Endothelial cell of umbilical vein (primary cell): ENCODE measurements around the gene TRIM47. TPM values are rescaled to one million over a fixed set of nuclear protein-coding genes. Genes with fewer than 3 reads are reported as not detected.

ENCODE experiments used
- BruUV-seq: library from RNA; stranded (reverse); fragments of 400-500 nt; replicated peaks from 2 replicates; lab custom pipeline; 2021; lab: Mats Ljungman, UMichigan
- CTCF ChIA-PET: fragments of 300-600, 350-600 bp; sonication (Branson Sonifier 250); formaldehyde crosslinking; loops from one replicate; lab custom pipeline; 2021; ENCODE audit warnings: antibody characterized with exemption, inconsistent platforms; lab: Charles Lee
- POLR2A ChIA-PET: fragments of 300-600, 350-600 bp; sonication (Branson Sonifier 250); formaldehyde crosslinking; loops from one replicate; lab custom pipeline; 2021; ENCODE audit warnings: antibody characterized with exemption, inconsistent platforms; lab: Charles Lee
- DNase-seq: peaks from one replicate; pipeline ENCODE4 v3.0.0-alpha.2; 2011; ENCODE audit warnings: low read depth, low spot score
- FAIRE-seq: peaks from 2 replicates; lab custom pipeline; 2011; peaks lifted over from hg19 to GRCh38; lab: Jason Lieb, UNC
- H2AFZ ChIP-seq: 2 replicates; pipeline ENCODE4 v1.6.0; 2012; ENCODE audit warnings: low read depth, low read length, control low read depth, inconsistent platforms
- H3K27ac ChIP-seq: 2 replicates; pipeline ENCODE4 v1.5.1; 2011; ENCODE audit warnings: low read depth, mild to moderate bottlenecking, control low read depth, low read length, moderate library complexity; ENCODE audit not compliant: insufficient read depth
- H3K27me3 ChIP-seq, 2 experiments: 2 replicates each; pipeline versions ENCODE4 v1.6.0 to v1.6.1; 2011; ENCODE audit warnings: low read length in 2 of 2, mixed read lengths in 1 of 2; ENCODE audit not compliant: control insufficient read depth in 2 of 2, insufficient read depth in 2 of 2
- H3K36me3 ChIP-seq, 2 experiments: 2 replicates in 1 of 2; 3 replicates in 1 of 2; pipeline ENCODE4 v1.5.1; 2011; ENCODE audit warnings: low read length in 2 of 2, mild to moderate bottlenecking in 1 of 2, moderate library complexity in 1 of 2; ENCODE audit not compliant: control insufficient read depth in 2 of 2, insufficient read depth in 2 of 2; ENCODE audit errors: extremely low read depth in 1 of 2
- H3K4me1 ChIP-seq: 3 replicates; pipeline ENCODE4 v1.5.1; 2011; ENCODE audit warnings: mild to moderate bottlenecking, low read length; ENCODE audit not compliant: control insufficient read depth, insufficient read depth; ENCODE audit errors: extremely low read depth
- H3K4me2 ChIP-seq: 2 replicates; pipeline ENCODE4 v1.6.1; 2011; ENCODE audit warnings: low read length, control low read depth, mixed read lengths; ENCODE audit not compliant: insufficient read depth
- H3K4me3 ChIP-seq, 3 experiments: fragments of 200-600 bp in 1 of 3; sonication (generic), shearing (Covaris generic) in 1 of 3; replicated peaks in 1 of 3; 2 replicates each; pipeline ENCODE4 v1.5.1; 2011 to 2016; ENCODE audit warnings: control low read depth in 3 of 3, low read length in 3 of 3, mild to moderate bottlenecking in 2 of 3, inconsistent platforms in 1 of 3, low read depth in 1 of 3, moderate library complexity in 1 of 3; ENCODE audit not compliant: insufficient read depth in 1 of 3
- H3K79me2 ChIP-seq: 2 replicates; pipeline ENCODE4 v1.6.0; 2012; ENCODE audit warnings: low read length, inconsistent platforms; ENCODE audit not compliant: control insufficient read depth, insufficient read depth
- H3K9ac ChIP-seq: replicated peaks from 2 replicates; pipeline ENCODE3; 2011; ENCODE audit warnings: low read length, control low read depth; ENCODE audit not compliant: insufficient read depth; ENCODE audit errors: extremely low read depth
- H3K9me1 ChIP-seq: replicated peaks from 3 replicates; pipeline ENCODE4 v1.6.0; 2011; ENCODE audit warnings: mild to moderate bottlenecking, low read length; ENCODE audit not compliant: control insufficient read depth, insufficient read depth; ENCODE audit errors: extremely low read depth
- H3K9me3 ChIP-seq: replicated peaks from 2 replicates; pipeline ENCODE4 v1.5.1; 2012; ENCODE audit warnings: low read length, inconsistent platforms; ENCODE audit not compliant: control insufficient read depth, insufficient read depth
- H4K20me1 ChIP-seq: replicated peaks from 2 replicates; pipeline ENCODE3; 2011; ENCODE audit warnings: mild to moderate bottlenecking, low read length; ENCODE audit not compliant: control insufficient read depth, insufficient read depth; ENCODE audit errors: extremely low read depth
- POLR2A ChIP-seq: IDR thresholded peaks from 2 replicates; pipeline ENCODE4 v1.6.1; 2012; ENCODE audit warnings: low read depth, mild to moderate bottlenecking, control low read depth, low read length
- dilution Hi-C: fragments of 300-500 bp; cut with MboI; formaldehyde crosslinking; loops from one replicate; pipeline ENCODE4 v1.15.0; 2019; ENCODE audit warnings: low sequenced_read_pairs; ENCODE audit not compliant: extremely low pct_ligation_motif_present
- intact Hi-C: fragments of 100-400 bp; cut with micrococcal nuclease; formaldehyde crosslinking; loops from one replicate; pipeline ENCODE4 v1.10.0; 2022
- polyA plus RNA-seq, 4 experiments: library from polyadenylated mRNA; depleted of rRNA in 3 of 4; stranded (reverse) in 3 of 4; unstranded in 1 of 4; fragments of >200 nt; gene quantifications; 2 replicates each; pipeline versions ENCODE4 v1.2.1 to v1.2.3, GENCODE V29; 2011 to 2012; ENCODE audit warnings: missing spikeins in 1 of 4
- total RNA-seq: library from RNA; stranded (reverse); gene quantifications from 2 replicates; pipeline ENCODE4 v1.2.3, GENCODE V29; 2021
- TF ChIP-seq, protein P1 (sequence below), 2 donors: IDR thresholded peaks; 1 replicate in 1 of 2; 2 replicates in 1 of 2; pipeline ENCODE4 v1.5.1; 2011; ENCODE audit warnings: low read length in 2 of 2, mild to moderate bottlenecking in 2 of 2, moderate library complexity in 2 of 2, control low read depth in 1 of 2, inconsistent platforms in 1 of 2, low read depth in 1 of 2; ENCODE audit not compliant: insufficient read depth in 1 of 2; ENCODE audit errors: extremely low read depth in 1 of 2

Gene TRIM47
- total and polyA plus RNA-seq, 2 donors (not counting 3 experiments of a cell fraction or from before 2014, with no cell fraction given) = 67.7 to 75.1 TPM

GRCh38 chr17:75848523-75849278 is 29.7 kb downstream of the TRIM47 start:
- Histone ChIP-seq H3K9ac (no peak overlapping the region), H3K4me2 (no peak overlapping the region), H3K27ac (peak overlapping the region; percentile 39), H3K9me3 (no peaks in the 10 kb centered on the region), H3K27me3 (no peaks in the 10 kb centered on the region), H2AFZ (no peak overlapping the region), H3K79me2 (peaks cover 9% of the 10 kb centered on the region), H3K36me3 (peaks cover 3 to 37% of the 10 kb centered on the region in 2 experiments), H4K20me1 (no peaks in the 10 kb centered on the region), H3K4me1 (peaks cover 46% of the 10 kb centered on the region), H3K4me3 (no peak overlapping the region), H3K9me1 (no peaks in the 10 kb centered on the region)
- dilution Hi-C loops (no loop called here), intact Hi-C loops (no loop called here)
- CTCF ChIA-PET = interaction anchor here (0.7 to 6.8 kb wide), 18 partner anchors 8 to 95 kb away, joined by 3 to 49 read pairs (median 6); partner anchors contain the start of genes GALK1, TRIM47, TRIM65 and UNK
- BruUV-seq = no TSS peak
- TF ChIP-seq, protein P1, sequence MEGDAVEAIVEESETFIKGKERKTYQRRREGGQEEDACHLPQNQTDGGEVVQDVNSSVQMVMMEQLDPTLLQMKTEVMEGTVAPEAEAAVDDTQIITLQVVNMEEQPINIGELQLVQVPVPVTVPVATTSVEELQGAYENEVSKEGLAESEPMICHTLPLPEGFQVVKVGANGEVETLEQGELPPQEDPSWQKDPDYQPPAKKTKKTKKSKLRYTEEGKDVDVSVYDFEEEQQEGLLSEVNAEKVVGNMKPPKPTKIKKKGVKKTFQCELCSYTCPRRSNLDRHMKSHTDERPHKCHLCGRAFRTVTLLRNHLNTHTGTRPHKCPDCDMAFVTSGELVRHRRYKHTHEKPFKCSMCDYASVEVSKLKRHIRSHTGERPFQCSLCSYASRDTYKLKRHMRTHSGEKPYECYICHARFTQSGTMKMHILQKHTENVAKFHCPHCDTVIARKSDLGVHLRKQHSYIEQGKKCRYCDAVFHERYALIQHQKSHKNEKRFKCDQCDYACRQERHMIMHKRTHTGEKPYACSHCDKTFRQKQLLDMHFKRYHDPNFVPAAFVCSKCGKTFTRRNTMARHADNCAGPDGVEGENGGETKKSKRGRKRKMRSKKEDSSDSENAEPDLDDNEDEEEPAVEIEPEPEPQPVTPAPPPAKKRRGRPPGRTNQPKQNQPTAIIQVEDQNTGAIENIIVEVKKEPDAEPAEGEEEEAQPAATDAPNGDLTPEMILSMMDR (IDR thresholded peaks at IDR 0.05; ENCODE audit: extremely low read depth in 1 of 2, insufficient read depth in 1 of 2, low read depth in 1 of 2, low read length in 2 of 2) = peak; percentile 75 to 77
- no peak for TF ChIP-seq POLR2A
- DNase-seq (peak; percentile 51), FAIRE-seq (peak; percentile 88)
- POLR2A ChIA-PET = interaction anchor here (1.4 kb wide), 1 partner anchor 69 kb away, joined by 6 read pairs; no protein-coding TSS in a partner anchor
